MCF 10A (cell line): ENCODE data around the gene CBX2. TPM values are rescaled to one million over a fixed set of nuclear protein-coding genes. Genes with fewer than 3 reads are reported as not detected.

Experiments
- BruUV-seq: library from RNA; stranded (reverse); fragments of 400-500 nt; replicated peaks from 2 replicates; lab custom pipeline; 2021; lab: Mats Ljungman, UMichigan
- CTCF ChIA-PET: fragments of 300-600 bp; sonication (Branson Sonifier 250); formaldehyde crosslinking; extraction: SDS; loops from one replicate; lab custom pipeline; 2021; ENCODE audit warnings: antibody characterized with exemption, inconsistent platforms; lab: Yijun Ruan, JAX
- POLR2A ChIA-PET: fragments of 300-600, 350-650 bp; sonication (Branson Sonifier 250); formaldehyde crosslinking; extraction: SDS; loops from one replicate; lab custom pipeline; 2020; ENCODE audit warnings: antibody characterized with exemption, inconsistent platforms; lab: Yijun Ruan, JAX
- DNase-seq: peaks from one replicate; pipeline ENCODE4 v3.0.0-alpha.2; 2018; ENCODE audit not compliant: unreplicated experiment
- H3K27ac Mint-ChIP-seq: one replicate; pipeline ENCODE4 v1.8.0; 2022; ENCODE audit warnings: mild to moderate bottlenecking, low read depth, mixed read lengths; ENCODE audit not compliant: unreplicated experiment
- H3K27me3 Mint-ChIP-seq: one replicate; pipeline ENCODE4 v1.8.0; 2022; ENCODE audit warnings: mixed read lengths; ENCODE audit not compliant: insufficient read depth, unreplicated experiment
- H3K36me3 Mint-ChIP-seq: one replicate; pipeline ENCODE4 v1.8.0; 2022; ENCODE audit warnings: mild to moderate bottlenecking, moderate library complexity, mixed read lengths; ENCODE audit not compliant: insufficient read depth, unreplicated experiment
- H3K4me1 Mint-ChIP-seq: one replicate; pipeline ENCODE4 v1.8.0; 2022; ENCODE audit warnings: mixed read lengths; ENCODE audit not compliant: insufficient read depth, unreplicated experiment
- H3K4me3 Mint-ChIP-seq: one replicate; pipeline ENCODE4 v1.8.0; 2022; ENCODE audit warnings: mild to moderate bottlenecking, moderate library complexity, mixed read lengths; ENCODE audit not compliant: unreplicated experiment
- H3K9me3 Mint-ChIP-seq: one replicate; pipeline ENCODE4 v1.8.0; 2022; ENCODE audit warnings: mixed read lengths; ENCODE audit not compliant: unreplicated experiment
- intact Hi-C: fragments of 100-400 bp; cut with micrococcal nuclease; formaldehyde crosslinking; loops from 2 replicates; pipeline ENCODE4 v1.14.1; 2022
- total RNA-seq: library from RNA; stranded (reverse); gene quantifications from 2 replicates; pipeline ENCODE4 v1.2.3, GENCODE V29; 2022
- TF ChIP-seq, protein P1 (sequence below): fragments of 200-600 bp; IDR thresholded peaks from one replicate; pipeline ENCODE4 v1.8.0; 2022; ENCODE audit warnings: antibody characterized with exemption, mild to moderate bottlenecking; ENCODE audit not compliant: unreplicated experiment

CBX2 gene
- total RNA-seq, 1 experiment from 2014 or later: 3.9 TPM

DNA sequence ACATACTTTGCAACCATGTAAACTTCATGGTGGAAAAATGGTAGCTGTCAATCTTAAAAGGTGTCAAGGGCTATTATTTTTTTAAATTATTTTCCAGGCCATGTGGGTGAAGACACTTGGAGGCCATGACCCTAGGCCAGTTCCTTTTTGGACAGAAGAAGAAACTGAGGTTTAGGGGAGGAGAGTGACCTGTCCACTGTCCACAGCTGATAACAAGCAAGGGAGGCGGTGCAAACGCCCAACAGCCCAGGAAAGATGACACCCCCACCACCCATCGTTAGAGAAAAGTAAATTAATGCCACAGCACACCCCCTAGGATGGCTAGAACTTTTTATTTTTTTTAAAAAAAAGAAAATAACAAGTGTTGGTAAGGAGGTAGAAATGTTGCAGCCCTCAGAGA, 28.0 kb upstream of the CBX2 start:
- Mint-ChIP-seq H3K27ac (no peak overlapping the region), H3K36me3 (no peaks in the 10 kb centered on the region), H3K27me3 (no peaks in the 10 kb centered on the region), H3K9me3 (no peaks in the 10 kb centered on the region), H3K4me1 (no peaks in the 10 kb centered on the region), H3K4me3 (no peak overlapping the region)
- ChIA-PET CTCF (interaction anchor here (0.7 to 1.3 kb wide), 2 partner anchors 86 to 166 kb away, joined by 3 read pairs; no protein-coding TSS in a partner anchor), POLR2A (interaction anchor here (0.6 to 1.5 kb wide), 4 partner anchors 9 to 166 kb away, joined by 3 to 4 read pairs (median 3); partner anchors contain the start of gene CBX2)
- intact Hi-C loops: loop anchor here (5.0 to 10.0 kb wide), 2 partner anchors 57 to 85 kb away; partner anchors contain the start of gene CBX4
- BruUV-seq: no TSS peak
- no peak for DNase-seq
- TF ChIP-seq, protein P1, sequence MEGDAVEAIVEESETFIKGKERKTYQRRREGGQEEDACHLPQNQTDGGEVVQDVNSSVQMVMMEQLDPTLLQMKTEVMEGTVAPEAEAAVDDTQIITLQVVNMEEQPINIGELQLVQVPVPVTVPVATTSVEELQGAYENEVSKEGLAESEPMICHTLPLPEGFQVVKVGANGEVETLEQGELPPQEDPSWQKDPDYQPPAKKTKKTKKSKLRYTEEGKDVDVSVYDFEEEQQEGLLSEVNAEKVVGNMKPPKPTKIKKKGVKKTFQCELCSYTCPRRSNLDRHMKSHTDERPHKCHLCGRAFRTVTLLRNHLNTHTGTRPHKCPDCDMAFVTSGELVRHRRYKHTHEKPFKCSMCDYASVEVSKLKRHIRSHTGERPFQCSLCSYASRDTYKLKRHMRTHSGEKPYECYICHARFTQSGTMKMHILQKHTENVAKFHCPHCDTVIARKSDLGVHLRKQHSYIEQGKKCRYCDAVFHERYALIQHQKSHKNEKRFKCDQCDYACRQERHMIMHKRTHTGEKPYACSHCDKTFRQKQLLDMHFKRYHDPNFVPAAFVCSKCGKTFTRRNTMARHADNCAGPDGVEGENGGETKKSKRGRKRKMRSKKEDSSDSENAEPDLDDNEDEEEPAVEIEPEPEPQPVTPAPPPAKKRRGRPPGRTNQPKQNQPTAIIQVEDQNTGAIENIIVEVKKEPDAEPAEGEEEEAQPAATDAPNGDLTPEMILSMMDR: no peak

DNA sequence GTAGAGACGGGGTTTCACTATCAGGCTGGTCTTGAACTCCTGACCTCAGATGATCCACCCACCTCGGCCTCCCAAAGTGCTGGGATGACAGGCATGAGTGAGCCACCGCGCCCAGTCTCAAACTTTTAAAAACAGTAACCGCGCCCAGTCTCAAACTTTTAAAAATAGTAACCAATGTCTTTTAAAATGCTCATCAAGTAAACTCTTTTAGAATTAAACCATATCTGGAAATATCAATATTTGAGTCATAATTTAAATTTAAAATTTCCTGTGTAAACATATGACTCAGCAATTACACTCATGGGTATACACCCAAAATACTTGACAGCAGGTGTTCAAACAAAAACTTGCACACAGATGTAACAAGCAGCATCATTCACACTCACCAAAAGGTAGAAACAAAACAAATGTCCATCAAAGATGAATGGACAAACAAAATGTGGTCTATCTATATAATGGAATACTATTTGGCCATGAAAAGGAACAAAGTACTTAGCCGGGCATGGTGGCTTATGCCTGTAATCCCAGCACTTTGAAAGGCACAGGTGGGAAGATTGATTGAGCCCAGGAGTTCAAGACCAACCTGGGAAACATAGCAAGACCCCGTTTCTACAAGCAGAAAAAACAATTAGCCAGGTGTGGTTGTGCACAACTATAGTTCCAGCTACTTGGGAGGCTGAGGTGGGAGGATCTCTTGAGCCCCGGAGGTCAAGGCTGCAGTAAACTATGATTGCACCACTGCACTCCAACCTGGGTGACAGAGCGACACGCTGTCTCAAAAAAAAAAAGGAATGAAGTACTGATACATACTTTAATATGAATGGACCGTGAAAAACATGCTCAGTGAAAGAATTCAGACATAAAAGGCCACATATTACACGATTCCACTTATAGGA, 27.1 kb upstream of the CBX2 start:
- TF ChIP-seq, protein P1: no peak
- BruUV-seq: no TSS peak
- no peaks in the 10 kb centered on the region for H3K27me3 Mint-ChIP-seq
- CTCF ChIA-PET: interaction anchor here (0.6 kb wide), 1 partner anchor 8 kb away, joined by 3 read pairs; no protein-coding TSS in a partner anchor
- H3K27ac Mint-ChIP-seq: no peak overlapping the region
- H3K4me1 Mint-ChIP-seq: no peaks in the 10 kb centered on the region
- intact Hi-C loops: no loop called here
- POLR2A ChIA-PET: interaction anchor here (0.6 to 1.0 kb wide), 2 partner anchors 102 to 165 kb away, joined by 3 read pairs; no protein-coding TSS in a partner anchor
- no peaks in the 10 kb centered on the region for H3K9me3 Mint-ChIP-seq
- DNase-seq: no peak
- no peak overlapping the region for H3K4me3 Mint-ChIP-seq
- H3K36me3 Mint-ChIP-seq: no peaks in the 10 kb centered on the region

- H3K4me3 Mint-ChIP-seq: no peak overlapping the region
- ChIA-PET CTCF (interaction anchor here (0.6 to 0.7 kb wide), 3 partner anchors 11 to 351 kb away, joined by 3 to 4 read pairs (median 3); no protein-coding TSS in a partner anchor), POLR2A (interaction anchor here (0.6 to 0.7 kb wide), 3 partner anchors 9 to 238 kb away, joined by 3 to 4 read pairs (median 3); no protein-coding TSS in a partner anchor)
Measured at GRCh38 chr17:79752175-79752574, 25.8 kb upstream of the CBX2 start.

More at GRCh38 chr17:79752175-79752574, 25.8 kb upstream of the CBX2 start:
- TF ChIP-seq, protein P1: no peak
- no peaks in the 10 kb centered on the region for H3K36me3 Mint-ChIP-seq
- intact Hi-C loops: no loop called here
- H3K9me3 Mint-ChIP-seq: no peaks in the 10 kb centered on the region
- no peaks in the 10 kb centered on the region for H3K4me1 Mint-ChIP-seq
- BruUV-seq: no TSS peak
- no peak overlapping the region for H3K27ac Mint-ChIP-seq
- no peaks in the 10 kb centered on the region for H3K27me3 Mint-ChIP-seq
- no peak for DNase-seq
